ENCODE results near the gene PFKFB1.

PFKFB1 gene

DNA sequence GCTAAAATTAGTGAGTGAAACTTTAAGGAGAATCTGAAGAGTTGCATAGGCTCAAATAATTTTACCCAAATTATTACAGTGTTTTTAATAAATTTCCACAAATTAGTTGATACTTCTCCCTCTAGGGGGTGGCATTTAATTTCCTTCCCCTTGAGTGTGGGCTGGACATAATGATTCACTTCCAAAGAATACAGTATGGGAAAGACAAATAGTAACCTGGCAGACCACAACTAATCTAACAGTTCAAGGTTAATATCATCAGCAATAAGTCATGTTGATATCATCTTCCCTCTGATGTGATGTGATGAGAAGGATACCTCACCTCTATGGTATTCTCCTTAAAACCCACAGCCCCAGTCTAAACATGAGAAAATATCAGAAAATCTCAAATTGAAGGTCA, 15.5 kb downstream of the PFKFB1 start:
- no peak overlapping the region for H3K4me3 ChIP-seq (replicated peaks in 1 of 2; ENCODE audit: low read depth in 2 of 2, low read length in 2 of 2)
- TF ChIP-seq, protein P1, sequence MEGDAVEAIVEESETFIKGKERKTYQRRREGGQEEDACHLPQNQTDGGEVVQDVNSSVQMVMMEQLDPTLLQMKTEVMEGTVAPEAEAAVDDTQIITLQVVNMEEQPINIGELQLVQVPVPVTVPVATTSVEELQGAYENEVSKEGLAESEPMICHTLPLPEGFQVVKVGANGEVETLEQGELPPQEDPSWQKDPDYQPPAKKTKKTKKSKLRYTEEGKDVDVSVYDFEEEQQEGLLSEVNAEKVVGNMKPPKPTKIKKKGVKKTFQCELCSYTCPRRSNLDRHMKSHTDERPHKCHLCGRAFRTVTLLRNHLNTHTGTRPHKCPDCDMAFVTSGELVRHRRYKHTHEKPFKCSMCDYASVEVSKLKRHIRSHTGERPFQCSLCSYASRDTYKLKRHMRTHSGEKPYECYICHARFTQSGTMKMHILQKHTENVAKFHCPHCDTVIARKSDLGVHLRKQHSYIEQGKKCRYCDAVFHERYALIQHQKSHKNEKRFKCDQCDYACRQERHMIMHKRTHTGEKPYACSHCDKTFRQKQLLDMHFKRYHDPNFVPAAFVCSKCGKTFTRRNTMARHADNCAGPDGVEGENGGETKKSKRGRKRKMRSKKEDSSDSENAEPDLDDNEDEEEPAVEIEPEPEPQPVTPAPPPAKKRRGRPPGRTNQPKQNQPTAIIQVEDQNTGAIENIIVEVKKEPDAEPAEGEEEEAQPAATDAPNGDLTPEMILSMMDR (IDR thresholded peaks at IDR 0.05; ENCODE audit: low read depth, low read length): no peak
- DNase-seq (ENCODE audit: low read depth in 2 of 2): peak; percentile 0 to 7

DNA sequence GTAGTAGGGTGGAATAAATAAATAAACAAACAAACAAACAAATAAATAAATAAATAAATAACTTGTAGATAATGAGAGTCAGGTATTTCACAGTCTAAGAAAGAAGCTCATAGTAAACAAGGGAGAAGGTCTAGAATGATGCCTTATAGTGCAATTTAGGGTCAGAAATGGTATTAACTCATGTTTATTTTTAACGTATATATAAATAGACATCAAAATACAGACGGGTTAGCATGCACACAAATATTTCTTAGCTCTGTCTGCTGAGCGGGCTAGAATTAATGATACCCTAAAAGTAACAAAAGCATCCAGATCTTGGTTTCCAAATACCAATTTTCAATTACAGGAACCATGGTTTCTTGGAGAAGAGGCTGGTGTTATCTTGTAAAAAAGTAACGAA, 16.6 kb downstream of the PFKFB1 start:
- no peak for DNase-seq (ENCODE audit: low read depth in 2 of 2)
- H3K4me3 ChIP-seq (replicated peaks in 1 of 2; ENCODE audit: low read depth in 2 of 2, low read length in 2 of 2): no peak overlapping the region
- TF ChIP-seq, protein P1 (IDR thresholded peaks at IDR 0.05; ENCODE audit: low read depth, low read length): no peak

DNA sequence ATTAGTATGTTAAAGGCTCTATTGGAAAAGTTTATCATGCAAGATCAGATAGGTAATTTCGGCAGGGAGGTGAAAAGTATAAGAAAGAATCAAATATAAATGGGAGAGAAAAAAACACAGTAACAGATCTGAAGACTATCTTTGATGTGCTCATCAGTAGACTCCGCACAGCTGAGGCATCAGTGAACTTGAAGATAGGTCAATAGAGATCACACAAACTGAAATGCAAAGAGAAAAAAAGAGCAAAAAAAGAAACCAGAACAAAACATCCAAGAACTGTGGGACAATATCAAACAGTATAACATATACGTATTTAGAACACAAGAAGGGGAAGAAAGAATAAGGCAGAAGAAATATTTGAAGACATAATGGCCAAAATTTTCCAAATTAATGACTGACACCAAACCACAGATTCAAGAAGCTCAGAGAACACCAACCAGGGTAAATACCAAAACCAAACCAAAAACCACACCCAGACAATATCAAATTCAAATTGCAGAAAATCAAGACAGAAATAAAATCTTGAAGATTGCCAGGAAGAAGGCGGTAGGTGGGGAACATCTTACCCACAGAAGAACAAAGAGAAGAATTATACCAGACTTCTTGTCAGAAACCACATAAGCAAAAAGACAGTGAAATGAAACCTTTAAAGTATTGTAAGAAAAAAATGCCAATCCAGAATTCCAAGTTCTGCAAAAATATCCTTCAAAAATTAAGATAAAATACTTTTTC, 29.1 kb downstream of the PFKFB1 start:
- TF ChIP-seq, protein P1 (IDR thresholded peaks at IDR 0.05; ENCODE audit: low read depth, low read length): no peak
- no peak for DNase-seq (ENCODE audit: low read depth in 2 of 2)
- no peak overlapping the region for H3K4me3 ChIP-seq (replicated peaks in 1 of 2; ENCODE audit: low read depth in 2 of 2, low read length in 2 of 2)

DNA sequence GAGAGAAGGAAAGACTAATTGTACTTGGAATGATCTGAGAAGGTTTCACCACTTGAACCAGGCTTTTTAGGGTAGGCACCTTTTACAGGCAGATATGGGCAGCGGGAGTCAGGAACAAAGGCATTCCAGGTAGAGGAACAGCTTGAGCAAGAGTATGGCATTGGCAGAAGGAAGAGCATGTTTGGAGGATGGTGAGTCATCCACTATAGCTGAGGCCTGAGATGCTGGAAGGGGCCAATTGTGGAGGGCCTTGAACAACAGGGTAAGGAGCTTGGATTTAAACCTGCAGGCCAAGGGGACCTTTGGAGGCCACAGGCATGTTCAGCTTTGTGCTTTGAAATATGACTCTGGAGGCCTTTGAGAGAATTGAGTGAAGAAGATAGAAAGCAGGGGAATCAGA, 32.2 kb downstream of the PFKFB1 start:
- H3K4me3 ChIP-seq (replicated peaks in 1 of 2; ENCODE audit: low read depth in 2 of 2, low read length in 2 of 2): no peak overlapping the region
- TF ChIP-seq, protein P1 (IDR thresholded peaks at IDR 0.05; ENCODE audit: low read depth, low read length): no peak
- no peak for DNase-seq (ENCODE audit: low read depth in 2 of 2)

DNA sequence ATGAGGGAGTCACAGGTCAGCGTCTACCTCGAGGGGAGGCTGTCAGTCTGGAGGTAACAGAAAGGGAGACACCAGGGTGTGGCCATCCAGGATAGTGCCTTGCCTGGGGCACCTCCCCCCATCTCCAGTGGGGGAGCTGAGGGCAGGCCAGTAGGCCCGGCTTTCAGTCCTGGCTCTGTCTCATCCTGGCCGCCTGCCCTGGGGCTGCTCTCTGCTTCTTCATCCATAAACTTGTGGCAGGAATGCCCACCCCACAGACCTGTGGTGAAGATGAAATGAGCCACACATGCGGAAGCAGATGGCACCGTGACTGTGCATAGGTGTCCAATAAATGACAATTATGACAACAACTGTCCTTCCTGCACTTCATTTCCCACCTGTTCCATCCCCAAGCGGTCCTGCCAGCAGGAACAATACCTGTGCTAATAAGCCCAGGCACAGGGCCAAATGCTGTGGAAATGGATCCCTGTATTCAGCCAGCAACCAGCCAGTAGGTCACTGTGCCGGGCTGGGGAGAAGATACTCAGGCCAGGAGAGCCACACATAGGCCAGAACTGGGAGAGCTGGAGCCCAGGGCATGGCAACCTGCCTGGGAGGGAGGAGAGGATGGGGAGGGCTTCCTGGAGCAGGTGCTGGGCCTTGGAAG, 43.1 kb downstream of the PFKFB1 start:
- no peak overlapping the region for H3K4me3 ChIP-seq (replicated peaks in 1 of 2; ENCODE audit: low read depth in 2 of 2, low read length in 2 of 2)
- TF ChIP-seq, protein P1 (IDR thresholded peaks at IDR 0.05; ENCODE audit: low read depth, low read length): no peak
- no peak for DNase-seq (ENCODE audit: low read depth in 2 of 2)

DNA sequence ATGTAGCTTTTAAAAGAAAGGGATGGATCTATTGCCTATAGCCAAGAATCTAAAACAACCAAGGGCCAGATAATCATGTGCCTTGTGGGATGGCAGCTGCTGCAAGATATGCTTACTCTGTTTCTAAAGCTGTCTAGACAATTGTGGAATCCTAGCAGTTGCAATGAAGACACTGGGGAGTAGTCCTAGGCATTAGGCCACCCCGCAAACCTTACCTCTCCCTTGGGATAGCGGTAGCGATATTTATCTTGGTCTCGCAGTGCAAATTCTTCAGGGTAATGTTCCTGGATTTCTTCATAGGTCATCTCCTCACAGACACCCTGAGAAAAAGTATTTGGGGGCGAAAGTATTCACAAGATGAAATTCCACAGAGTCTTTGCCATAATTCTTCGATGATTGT, 48.8 kb downstream of the PFKFB1 start:
- TF ChIP-seq, protein P1 (IDR thresholded peaks at IDR 0.05; ENCODE audit: low read depth, low read length): no peak
- H3K4me3 ChIP-seq (replicated peaks in 1 of 2; ENCODE audit: low read depth in 2 of 2, low read length in 2 of 2): no peak overlapping the region
- DNase-seq (ENCODE audit: low read depth in 2 of 2): no peak
